Endothelial cell of hepatic sinusoid (primary cell): ENCODE measurements around the gene MPP4.
"Not testable (repeated sequence)": the region's sequence is repeated elsewhere in the genome, so short reads cannot be mapped to it uniquely, and the experiment has no call there.

ENCODE experiments used
- in situ Hi-C: cut with HindIII; loops from 2 replicates; pipeline ENCODE4 v1.10.0; 2017; ENCODE audit warnings: low sequenced_read_pairs

The MPP4 gene

GRCh38 chr2:201674298-201674697 is 24.1 kb downstream of the MPP4 start:
- in situ Hi-C loops, result no loop called here

- in situ Hi-C loops, result no loop called here
Measured at GRCh38 chr2:201673546-201673945, 24.9 kb downstream of the MPP4 start.

GRCh38 chr2:201671205-201671604 is 27.2 kb downstream of the MPP4 start:
- in situ Hi-C loops, result not testable (repeated sequence)

- in situ Hi-C loops, result no loop called here
Measured at GRCh38 chr2:201669865-201670264, 28.6 kb downstream of the MPP4 start.

GRCh38 chr2:201668402-201668910 is 30.0 kb downstream of the MPP4 start:
- in situ Hi-C loops, result no loop called here

GRCh38 chr2:201664334-201664733 is 34.1 kb downstream of the MPP4 start:
- in situ Hi-C loops, result no loop called here

GRCh38 chr2:201661366-201661765 is 37.1 kb downstream of the MPP4 start:
- in situ Hi-C loops, result no loop called here

GRCh38 chr2:201660293-201660895 is 38.0 kb downstream of the MPP4 start:
- in situ Hi-C loops, result no loop called here

- in situ Hi-C loops, result no loop called here
Measured at GRCh38 chr2:201656740-201657139, 41.7 kb downstream of the MPP4 start.

- in situ Hi-C loops, result no loop called here
Measured at GRCh38 chr2:201656102-201656501, 42.3 kb downstream of the MPP4 start.

GRCh38 chr2:201654616-201655384 is 43.6 kb downstream of the MPP4 start:
- in situ Hi-C loops, result no loop called here

GRCh38 chr2:201653221-201653620 is 45.2 kb downstream of the MPP4 start:
- in situ Hi-C loops, result no loop called here

- in situ Hi-C loops, result loop anchor here (5.0 kb wide), 1 partner anchor 48 kb away; the partner anchor contains the start of gene MPP4
Measured at GRCh38 chr2:201649442-201649841, 49.0 kb downstream of the MPP4 start.

GRCh38 chr2:201647431-201647830 is 51.0 kb downstream of the MPP4 start:
- in situ Hi-C loops, result loop anchor here (5.0 kb wide), 1 partner anchor 50 kb away; the partner anchor contains the start of gene MPP4

GRCh38 chr2:201644001-201644400 is 54.4 kb downstream of the MPP4 start:
- in situ Hi-C loops, result no loop called here

- in situ Hi-C loops, result no loop called here
Measured at GRCh38 chr2:201643216-201643890, 55.1 kb downstream of the MPP4 start, which contains the start of gene TMEM237. TSS of gene TMEM237 (minus strand) at chr2:201643503. CDS start at chr2:201643400, 103 bp downstream.

- in situ Hi-C loops, result no loop called here
Measured at GRCh38 chr2:201642579-201643215, 55.7 kb downstream of the MPP4 start.

GRCh38 chr2:201642086-201642578 is 56.3 kb downstream of the MPP4 start:
- in situ Hi-C loops, result no loop called here

- in situ Hi-C loops, result no loop called here
Measured at GRCh38 chr2:201639205-201639604, 59.2 kb downstream of the MPP4 start.

- in situ Hi-C loops, result no loop called here
Measured at GRCh38 chr2:201638326-201638725, 60.1 kb downstream of the MPP4 start.
